Subcutaneous adipose tissue (tissue), 4 donors: ENCODE results near the gene HERC2. TPM values are rescaled to one million over a fixed set of nuclear protein-coding genes. Genes with fewer than 3 reads are reported as not detected.

Source experiments
- CTCF ChIP-seq: fragments of 450-650 bp; IDR thresholded peaks from one replicate; pipeline ENCODE4 v1.5.1; 2016; ENCODE audit warnings: low read depth, mild to moderate bottlenecking, control low read depth, antibody characterized with exemption, moderate library complexity
- total RNA-seq, 4 donors: library from RNA; depleted of rRNA; stranded (reverse); fragments of >200 nt; gene quantifications; one replicate each; pipeline ENCODE4 v1.1.0, GENCODE V29; 2016

Gene HERC2
- total RNA-seq, 4 donors from 2014 or later = 41.5 to 73.8 (median 50.7) TPM

- no peak for TF ChIP-seq CTCF
Measured at GRCh38 chr15:28185148-28185895, 136.7 kb downstream of the HERC2 start.

GRCh38 chr15:28184166-28184565 lies 137.8 kb downstream of the HERC2 start:
- TF ChIP-seq CTCF = no peak

- no peak for TF ChIP-seq CTCF
Measured at GRCh38 chr15:28182731-28183130, 139.2 kb downstream of the HERC2 start.

GRCh38 chr15:28182216-28182615 lies 139.8 kb downstream of the HERC2 start:
- TF ChIP-seq CTCF = no peak

GRCh38 chr15:28181366-28181765 lies 140.6 kb downstream of the HERC2 start:
- no peak for TF ChIP-seq CTCF

- no peak for TF ChIP-seq CTCF
Measured at GRCh38 chr15:28179270-28179669, 142.7 kb downstream of the HERC2 start.

- no peak for TF ChIP-seq CTCF
Measured at GRCh38 chr15:28178727-28179126, 143.3 kb downstream of the HERC2 start.
